Measurements from ENCODE around the gene IFI6.

Gene IFI6

GRCh38 chr1:27669876-27670275, 2.1 kb downstream of the IFI6 start:
- DNase-seq: no peak

- no peak for DNase-seq
Measured at GRCh38 chr1:27668808-27669723, 2.9 kb downstream of the IFI6 start.

GRCh38 chr1:27668121-27668807, 3.7 kb downstream of the IFI6 start:
- no peak for DNase-seq

- no peak for DNase-seq
Measured at GRCh38 chr1:27666791-27667254, 5.2 kb downstream of the IFI6 start.

- no peak for DNase-seq
Measured at GRCh38 chr1:27666294-27666693, 5.7 kb downstream of the IFI6 start.

GRCh38 chr1:27665016-27665651, 6.9 kb downstream of the IFI6 start:
- DNase-seq: no peak

- DNase-seq: no peak
Measured at GRCh38 chr1:27664291-27664690, 7.7 kb downstream of the IFI6 start.

GRCh38 chr1:27662707-27663393, 9.1 kb downstream of the IFI6 start:
- DNase-seq: no peak

- no peak for DNase-seq
Measured at GRCh38 chr1:27662261-27662660, 9.7 kb downstream of the IFI6 start.

- no peak for DNase-seq
Measured at GRCh38 chr1:27661412-27662075, 10.4 kb downstream of the IFI6 start.

- no peak for DNase-seq
Measured at GRCh38 chr1:27660300-27660835, 11.6 kb downstream of the IFI6 start.

GRCh38 chr1:27659497-27660299, 12.3 kb downstream of the IFI6 start:
- DNase-seq: peak; percentile 49

- DNase-seq: no peak
Measured at GRCh38 chr1:27658951-27659496, 13.0 kb downstream of the IFI6 start.

- peak; percentile 53 for DNase-seq
Measured at GRCh38 chr1:27656157-27656893, 15.7 kb downstream of the IFI6 start.

- no peak for DNase-seq
Measured at GRCh38 chr1:27655151-27655937, 16.6 kb downstream of the IFI6 start.

GRCh38 chr1:27652111-27652864, 19.7 kb downstream of the IFI6 start:
- DNase-seq: no peak

- peak; percentile 78 for DNase-seq
Measured at GRCh38 chr1:27650539-27651175, 21.3 kb downstream of the IFI6 start.

GRCh38 chr1:27650171-27650538, 21.8 kb downstream of the IFI6 start:
- no peak for DNase-seq
